Activated CD4-positive, alpha-beta T cell treated with anti-CD3 and anti-CD28 coated beads, Interleukin-2, amount 50 U/mL, for 4 hours (primary cell): ENCODE results near the gene KLF11.

Experiments used
- DNase-seq, 2 experiments: peaks; one replicate each; pipeline ENCODE4 v3.0.0-alpha.2; 2020

The KLF11 gene

GRCh38 chr2:10043256-10043905 lies at the start of gene KLF11:
KLF11 (plus strand) TSS chr2:10043550; CDS start chr2:10043717, 167 bp downstream.
- peak; percentile 70 to 76 for DNase-seq

- DNase-seq, result no peak
Observed at GRCh38 chr2:9994462-9994861, 48.9 kb upstream of the KLF11 start.

GRCh38 chr2:9995059-9995458 lies 48.3 kb upstream of the KLF11 start:
- no peak for DNase-seq

- no peak for DNase-seq
Observed at GRCh38 chr2:9996321-9996720, 47.0 kb upstream of the KLF11 start.

GRCh38 chr2:9997936-9998335 lies 45.4 kb upstream of the KLF11 start:
- no peak for DNase-seq

- no peak for DNase-seq
Observed at GRCh38 chr2:9998916-9999654, 44.3 kb upstream of the KLF11 start.

- no peak for DNase-seq
Observed at GRCh38 chr2:9999693-10000092, 43.7 kb upstream of the KLF11 start.

- DNase-seq, result no peak
Observed at GRCh38 chr2:10000541-10000940, 42.8 kb upstream of the KLF11 start.

- no peak for DNase-seq
Observed at GRCh38 chr2:10001586-10001985, 41.8 kb upstream of the KLF11 start.

GRCh38 chr2:10002109-10002508 lies 41.2 kb upstream of the KLF11 start:
- DNase-seq, result no peak

GRCh38 chr2:10002681-10003080 lies 40.7 kb upstream of the KLF11 start:
- no peak for DNase-seq

GRCh38 chr2:10003206-10004125 lies 39.9 kb upstream of the KLF11 start:
- no peak for DNase-seq

GRCh38 chr2:10004401-10004800 lies 38.9 kb upstream of the KLF11 start:
- no peak for DNase-seq

GRCh38 chr2:10004836-10005235 lies 38.5 kb upstream of the KLF11 start:
- DNase-seq, result no peak

GRCh38 chr2:10005461-10006235 lies 37.7 kb upstream of the KLF11 start:
- no peak for DNase-seq

- no peak for DNase-seq
Observed at GRCh38 chr2:10006236-10007161, 36.9 kb upstream of the KLF11 start.

- no peak for DNase-seq
Observed at GRCh38 chr2:10007435-10007834, 35.9 kb upstream of the KLF11 start.

- DNase-seq, result no peak
Observed at GRCh38 chr2:10007921-10008808, 35.2 kb upstream of the KLF11 start.

GRCh38 chr2:10008809-10009176 lies 34.6 kb upstream of the KLF11 start:
- no peak for DNase-seq

- no peak for DNase-seq
Observed at GRCh38 chr2:10009271-10009810, 34.0 kb upstream of the KLF11 start.
